SH-SY5Y (cell line): ENCODE measurements around the gene ATP6V0D1.

Experiments
- GATA2 ChIP-seq: IDR thresholded peaks from 2 replicates; pipeline ENCODE4 v1.6.1; 2011; ENCODE audit warnings: mild to moderate bottlenecking, low read depth, low read length
- GATA3 ChIP-seq: IDR thresholded peaks from 2 replicates; pipeline ENCODE4 v1.6.1; 2011; ENCODE audit warnings: low read depth, mild to moderate bottlenecking, low read length, moderate library complexity

The ATP6V0D1 gene

DNA sequence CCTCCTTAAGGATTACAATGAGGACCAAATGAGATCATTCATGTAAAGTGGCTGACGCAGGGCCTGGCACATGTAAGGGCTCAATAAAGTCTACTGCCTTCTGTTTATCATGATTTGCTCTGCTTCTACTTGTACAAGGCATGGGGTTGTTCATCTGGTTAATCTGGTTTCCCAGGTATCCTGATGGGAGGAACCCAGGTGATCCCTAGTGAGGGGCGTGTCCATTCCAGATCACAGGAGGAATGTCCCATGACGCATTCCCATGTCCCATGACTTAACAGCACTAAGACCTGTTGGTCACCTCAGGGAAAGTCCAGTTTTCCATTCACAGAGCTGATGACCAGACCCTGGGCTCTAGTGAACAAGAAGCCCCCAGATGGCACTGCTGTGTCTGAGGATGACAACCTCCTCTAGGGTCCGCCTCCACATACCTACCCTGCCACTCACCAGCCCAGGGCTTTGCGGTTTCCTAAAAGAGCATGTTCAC, 76.2 kb downstream of the ATP6V0D1 start:
- TF ChIP-seq GATA2 (no peak), GATA3 (no peak)

DNA sequence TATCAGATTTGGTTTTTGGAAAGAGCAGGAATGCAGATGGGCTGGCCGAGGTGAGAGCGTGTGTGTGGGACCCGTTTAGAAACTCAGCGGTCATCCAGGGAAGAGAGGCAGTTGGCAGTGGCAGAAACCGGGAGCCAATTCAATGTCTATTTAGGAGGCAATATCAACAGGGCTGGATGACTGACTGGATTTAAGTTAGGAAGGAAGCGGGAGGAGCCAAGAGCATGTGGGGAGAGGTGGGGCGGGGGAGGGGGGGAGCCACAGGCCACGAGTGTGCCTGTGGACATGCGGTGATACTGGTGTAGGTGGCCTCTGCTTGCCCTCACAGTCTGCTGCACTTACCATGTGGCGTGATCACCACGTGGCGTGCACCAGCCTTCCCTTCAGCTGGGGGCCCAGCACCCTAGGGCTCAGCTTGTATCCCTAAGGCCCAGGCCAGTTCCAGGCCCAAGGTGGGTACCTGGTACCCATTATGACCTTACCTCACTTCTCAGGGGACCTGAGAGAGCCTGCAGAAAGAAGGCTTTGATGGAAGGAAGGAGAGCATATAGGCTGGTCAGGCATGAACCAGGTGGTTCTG, 76.9 kb downstream of the ATP6V0D1 start:
- TF ChIP-seq GATA3: no peak
- TF ChIP-seq GATA2: no peak

DNA sequence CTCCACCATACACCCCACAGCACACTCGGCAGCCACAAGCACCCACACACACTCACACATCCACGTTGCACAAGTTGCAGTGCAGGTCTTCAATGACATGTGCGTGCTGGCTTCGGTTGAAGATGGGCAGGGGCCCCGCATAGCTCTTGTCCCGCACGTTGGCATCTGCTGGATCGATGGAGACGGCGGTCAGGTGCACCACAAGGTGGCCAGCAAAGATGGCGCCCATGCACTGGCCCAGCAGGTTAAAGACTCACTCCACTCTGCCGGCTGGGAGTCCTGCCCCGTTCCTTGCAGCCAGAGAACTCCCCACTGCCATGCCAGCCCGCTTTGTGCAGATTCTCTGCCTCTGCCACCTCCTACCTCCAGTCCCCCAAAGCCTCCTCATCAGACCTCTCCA, 80.1 kb downstream of the ATP6V0D1 start:
- TF ChIP-seq GATA3: no peak
- TF ChIP-seq GATA2: no peak

DNA sequence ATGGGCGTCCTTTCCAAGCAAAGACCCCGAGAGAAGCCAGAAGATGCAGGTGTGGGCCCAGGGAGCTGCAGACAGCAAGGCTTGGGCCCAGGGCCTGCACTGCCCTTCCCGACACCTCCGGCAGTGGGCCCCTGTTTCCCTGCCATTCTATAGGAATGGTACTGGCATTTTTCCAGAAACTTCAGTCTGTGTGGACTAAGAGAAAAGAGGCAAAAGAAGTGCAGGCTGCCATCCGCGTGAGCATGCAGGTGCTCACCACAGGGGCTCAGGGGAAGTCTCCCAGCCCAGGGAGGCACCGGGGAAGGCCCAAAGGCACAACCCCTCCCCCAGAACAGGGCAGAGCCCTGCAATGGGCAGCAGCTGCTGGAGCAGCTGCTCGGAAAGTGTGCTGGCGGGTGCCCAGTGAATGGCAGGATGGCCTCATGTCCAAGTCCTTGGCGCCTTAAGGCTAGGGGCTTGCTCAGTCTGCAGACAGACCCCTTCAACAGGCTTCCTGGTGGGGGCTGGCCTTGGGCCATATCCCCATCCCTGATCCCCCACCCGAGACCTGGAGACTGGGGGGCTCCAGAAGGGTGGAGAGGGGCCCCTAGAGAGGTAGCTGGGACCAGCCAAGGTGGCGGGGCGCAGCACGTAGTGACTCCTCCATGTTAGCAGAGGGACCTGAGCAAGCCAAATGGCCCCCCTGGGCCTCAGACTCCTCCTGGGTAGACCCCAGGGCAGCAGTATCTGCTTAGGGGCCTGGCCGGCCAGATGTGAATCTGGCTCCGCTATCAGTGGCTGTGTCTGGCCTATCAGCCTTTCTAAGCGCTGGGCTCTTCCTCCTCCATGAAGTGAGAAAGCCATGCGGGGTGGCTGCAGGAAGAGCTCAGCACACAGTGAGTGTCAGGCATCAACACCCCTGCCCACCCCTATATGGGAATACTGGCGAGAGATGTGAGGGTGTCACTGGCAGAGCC, 80.9 kb downstream of the ATP6V0D1 start:
- TF ChIP-seq GATA2 (peak; percentile 52), GATA3 (no peak)

DNA sequence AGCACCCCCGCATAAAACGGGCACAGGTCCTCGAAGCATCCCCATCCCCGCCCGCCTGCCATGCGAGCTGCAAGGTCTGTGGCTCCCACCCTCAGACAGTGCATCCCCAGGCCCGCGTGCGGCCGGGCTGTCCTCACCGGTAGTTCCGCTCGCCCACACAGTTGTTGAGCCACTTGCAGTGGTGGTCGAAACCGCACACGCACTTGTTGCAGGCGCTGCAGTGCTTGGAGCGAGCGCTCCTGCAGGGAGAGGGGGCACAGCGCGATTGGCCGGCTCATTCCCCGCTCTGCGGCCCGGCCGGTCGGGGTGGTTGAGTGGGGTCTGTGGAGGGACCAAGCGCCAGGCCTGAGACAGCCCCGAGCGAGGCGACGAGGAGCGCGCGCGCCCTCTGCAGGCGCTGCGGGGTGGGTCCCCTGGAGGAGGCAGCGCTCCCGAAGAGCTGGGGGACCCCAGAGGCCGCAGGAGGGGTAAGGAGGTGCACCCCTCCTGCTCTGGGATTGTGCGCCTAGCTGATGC, 81.7 kb downstream of the ATP6V0D1 start:
- no peak for TF ChIP-seq GATA3
- no peak for TF ChIP-seq GATA2

DNA sequence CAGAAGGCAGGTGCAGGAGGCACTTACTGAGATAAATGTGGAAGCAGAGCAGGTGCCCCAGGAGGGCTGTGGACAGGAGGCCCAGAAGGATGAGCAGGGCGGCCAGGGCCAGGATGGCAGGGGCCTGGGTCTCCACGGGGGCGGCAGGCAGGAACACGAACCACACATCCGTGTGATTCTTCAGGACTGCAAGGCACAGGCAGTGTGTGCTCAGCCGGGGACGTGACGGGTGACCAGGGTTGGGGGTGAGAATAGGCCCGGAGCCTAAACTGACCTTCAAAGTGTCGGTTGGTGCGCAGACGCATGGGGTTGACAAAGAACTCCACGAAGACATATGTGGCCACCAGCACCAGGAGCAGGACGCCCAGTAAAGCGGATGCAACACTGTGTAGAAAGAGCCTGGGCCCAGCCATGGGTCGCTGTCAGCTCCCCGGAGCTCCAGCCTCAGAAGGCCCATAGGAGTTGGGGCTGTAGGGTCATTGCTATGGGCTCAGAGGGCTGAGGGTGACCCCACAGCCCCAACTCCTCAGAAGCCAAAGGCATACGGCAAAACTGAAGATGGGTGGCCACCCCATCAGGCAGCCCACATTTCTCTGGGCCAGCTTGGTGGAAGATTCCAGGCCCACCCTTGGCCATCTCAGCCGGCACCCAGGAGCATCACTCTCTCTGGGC, 82.3 kb downstream of the ATP6V0D1 start:
- TF ChIP-seq GATA3 (no peak), GATA2 (no peak)

DNA sequence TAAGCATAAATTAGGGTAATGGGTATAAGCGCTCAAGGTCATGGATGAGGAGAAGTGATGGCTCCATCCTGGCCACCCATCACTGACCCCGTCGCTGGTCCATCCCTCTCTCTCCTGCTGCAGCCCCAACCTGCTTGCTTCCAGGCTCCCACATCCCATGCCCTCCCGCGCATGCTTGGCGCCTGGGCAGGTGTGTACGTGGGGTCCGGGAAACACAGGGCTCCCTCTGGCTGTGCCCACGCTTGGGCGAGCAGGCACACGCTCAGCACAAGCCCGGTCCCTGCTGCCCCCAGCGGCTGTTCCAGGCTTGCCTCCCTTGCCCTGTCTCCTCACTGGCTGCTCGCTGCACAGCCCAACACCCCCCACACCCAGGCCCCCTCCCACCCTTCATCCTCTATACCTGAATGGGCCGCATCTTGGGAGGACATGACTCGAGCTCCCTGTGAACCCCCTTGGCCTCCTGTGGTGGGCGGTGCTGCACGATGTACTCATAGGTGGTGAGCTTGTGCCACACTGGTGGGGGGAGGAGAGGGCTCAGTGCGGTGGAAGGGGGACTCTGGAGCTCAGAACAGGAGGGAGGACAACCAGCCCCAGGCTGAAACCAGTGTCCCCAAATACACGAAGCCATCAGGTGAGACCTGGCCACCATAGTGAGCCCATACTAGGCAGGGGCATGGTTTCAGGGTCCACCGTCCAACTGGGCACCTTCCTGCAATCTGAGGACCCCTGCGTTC, 83.0 kb downstream of the ATP6V0D1 start:
- no peak for TF ChIP-seq GATA2
- TF ChIP-seq GATA3: no peak

DNA sequence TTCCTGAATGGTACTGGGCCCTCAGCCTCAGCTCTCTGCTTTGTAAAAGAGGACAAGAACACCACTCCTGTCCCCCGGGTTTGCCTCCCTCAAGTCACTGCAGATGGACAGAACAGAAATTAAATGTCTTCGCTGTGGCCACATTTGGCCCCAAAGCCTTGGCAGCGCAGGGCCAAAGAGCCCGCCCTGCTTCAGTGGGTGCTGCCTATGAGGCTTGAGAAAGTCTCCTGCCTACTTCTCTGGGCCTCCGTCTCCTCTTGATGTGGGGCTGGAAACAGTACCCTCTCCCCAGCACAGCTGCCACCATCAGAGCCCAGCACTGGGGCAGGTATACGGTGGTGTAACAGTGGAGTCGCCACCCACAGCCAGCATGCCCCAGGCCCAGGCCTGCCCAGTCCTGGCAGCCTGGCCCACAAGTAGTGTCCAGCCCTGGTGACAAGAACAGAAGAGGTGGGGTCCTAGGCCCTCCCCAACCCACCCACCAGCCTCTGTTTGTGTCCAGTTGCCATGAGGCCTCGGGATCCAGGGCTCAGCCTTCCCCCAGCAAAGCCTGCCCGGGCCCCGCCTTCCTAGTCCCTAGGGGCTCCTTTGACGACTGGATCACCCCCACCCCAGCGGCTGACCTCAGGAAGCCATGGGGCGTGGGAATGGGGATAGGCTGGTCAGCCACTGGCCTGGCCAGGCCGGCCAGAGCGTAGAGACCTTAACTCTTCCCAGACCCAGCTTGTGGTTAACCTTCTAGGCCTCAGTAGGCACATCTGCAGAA, 83.7 kb downstream of the ATP6V0D1 start:
- TF ChIP-seq GATA2 (no peak), GATA3 (no peak)

DNA sequence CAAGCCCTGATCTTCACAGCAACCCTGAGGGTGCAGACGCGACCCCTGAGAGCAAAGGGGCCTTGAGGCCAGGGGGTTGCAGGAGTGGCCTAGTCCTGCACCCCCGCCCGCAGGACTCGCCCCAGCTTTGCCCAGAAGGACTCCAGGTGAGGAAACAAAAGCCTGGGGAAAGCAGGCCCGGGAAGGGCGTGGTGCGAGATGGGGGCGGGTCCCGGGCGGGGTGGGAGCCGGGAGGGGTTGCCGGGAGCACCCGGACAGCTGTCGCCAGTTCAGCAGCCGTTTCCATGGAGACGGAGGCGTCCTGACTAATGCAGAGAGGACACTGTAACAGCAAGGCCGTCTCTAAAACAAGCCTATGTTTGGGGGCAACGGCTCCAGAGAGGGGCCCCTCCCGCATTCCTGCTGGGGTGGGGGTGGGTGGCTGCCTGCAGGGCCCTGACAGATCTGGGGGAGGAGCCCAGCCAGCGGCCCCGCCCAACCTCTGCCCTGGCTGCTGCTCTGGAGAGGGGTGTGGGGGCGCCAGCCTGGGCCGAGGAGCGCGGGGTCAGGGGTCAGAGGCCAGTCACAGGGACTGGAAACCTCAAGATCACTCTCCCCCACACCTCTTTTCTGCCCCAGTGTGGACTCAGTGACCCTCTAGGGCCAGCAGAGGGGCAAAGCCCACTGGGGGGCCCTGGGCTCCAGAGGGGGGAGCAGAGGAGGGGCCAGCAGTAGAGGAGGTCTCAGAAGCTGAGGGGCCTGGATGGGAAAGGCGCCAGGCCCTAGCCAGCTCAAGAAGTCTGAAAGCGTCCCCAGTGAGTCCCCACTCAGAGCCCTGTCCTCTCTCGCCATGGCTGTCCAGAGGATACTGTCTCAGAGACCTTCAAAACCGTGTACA, 84.6 kb downstream of the ATP6V0D1 start:
- TF ChIP-seq GATA2: no peak

DNA sequence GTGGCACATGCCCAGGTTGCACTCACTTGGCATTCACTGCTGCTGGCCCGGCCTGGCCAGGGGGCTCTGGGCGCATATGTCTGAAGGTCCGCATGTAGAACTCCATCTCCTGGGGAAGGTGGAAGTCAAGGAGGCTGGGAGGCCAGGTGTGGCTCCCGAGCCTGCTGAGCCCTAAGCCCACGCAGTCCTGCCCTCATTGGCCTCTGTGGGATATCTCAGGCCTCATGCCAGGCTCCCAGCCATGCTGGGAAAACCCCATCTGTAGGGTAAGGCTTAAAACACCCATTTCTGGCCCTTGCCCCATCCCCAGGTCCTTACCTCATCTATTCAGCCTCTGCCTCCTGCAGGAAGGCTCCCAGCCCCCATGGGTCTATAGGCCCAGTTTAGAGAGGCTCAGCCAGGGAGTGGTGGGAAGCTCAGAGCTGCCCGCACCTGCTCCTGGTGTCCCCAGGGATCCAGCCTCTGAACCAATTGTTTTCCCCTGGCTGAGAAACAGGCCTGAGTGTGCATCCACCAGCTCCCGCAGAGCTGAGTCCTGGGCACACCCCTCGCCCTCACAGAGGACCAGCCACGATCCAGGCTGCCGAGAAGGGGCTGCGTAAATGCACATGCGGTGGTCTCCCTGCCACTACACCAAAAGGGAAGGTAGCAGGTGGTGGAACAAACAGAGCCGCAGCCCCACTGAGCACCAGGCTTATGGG, 85.3 kb downstream of the ATP6V0D1 start:
- TF ChIP-seq GATA3 (no peak), GATA2 (no peak)

DNA sequence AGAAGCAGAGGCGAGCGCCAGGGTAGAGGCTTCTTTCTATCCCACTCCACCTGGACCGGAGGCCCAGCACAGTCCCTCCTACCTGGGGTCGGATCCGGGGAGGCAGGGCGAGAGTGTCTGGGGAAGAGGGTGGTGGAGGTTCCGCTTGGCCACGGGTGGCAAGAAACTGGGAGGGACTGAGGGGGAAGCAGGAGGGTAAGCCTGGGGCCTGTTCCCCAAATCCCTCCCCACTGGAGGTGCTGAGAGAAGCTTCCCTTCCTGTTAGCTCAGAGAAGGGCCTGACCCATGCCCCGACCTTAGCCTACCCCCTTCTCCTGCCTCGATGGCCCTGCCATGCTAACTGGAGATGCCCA, 85.9 kb downstream of the ATP6V0D1 start:
- TF ChIP-seq GATA2: no peak
- no peak for TF ChIP-seq GATA3
